ENCODE data around the gene C11orf52.

GRCh38 chr11:111871693-111872161 lies 47.0 kb upstream of the C11orf52 start:
- no peak for TF ChIP-seq CTCF (IDR thresholded peaks at IDR 0.05)
- no peak for TF ChIP-seq POLR2A (IDR thresholded peaks at IDR 0.05)
- no peak for TF ChIP-seq EP300 (IDR thresholded peaks at IDR 0.05)

Data from tibial nerve (tissue), 4 donors.